ENCODE data around the gene FIZ1. TPM values are rescaled to one million over a fixed set of nuclear protein-coding genes. Genes with fewer than 3 reads are reported as not detected.

Gene FIZ1
- total RNA-seq (ENCODE audit: low replicate concordance), result 4.8 and 10.8 TPM in 2 replicates

- TF ChIP-seq EZH2phosphoT487 (IDR thresholded peaks at IDR 0.05) (no peak), CTCF (IDR thresholded peaks at IDR 0.05) (no peak), EZH2 (IDR thresholded peaks at IDR 0.05) (no peak)
- Histone ChIP-seq H3K36me3 (peaks cover 17% of the 10 kb centered on the region), H3K9ac (peak within 1 kb of the TSS; percentile 92), H3F3A (ENCODE audit: low read depth) (peaks cover 58% of the 10 kb centered on the region), H3K4me3 (peak within 1 kb of the TSS; percentile 73), H2AFZ (replicated peaks) (peak within 1 kb of the TSS; percentile 85), H3K4me2 (peak within 1 kb of the TSS; percentile 89), H4K20me1 (ENCODE audit: low read depth) (no peaks in the 10 kb centered on the region), H3K27me3 (no peaks in the 10 kb centered on the region), H3K4me1 (peaks cover 6% of the 10 kb centered on the region), H3K27ac (peak within 1 kb of the TSS; percentile 98), H3K9me3 (ENCODE audit: low read depth) (no peaks in the 10 kb centered on the region), H3K79me2 (ENCODE audit: low read depth) (peaks cover 16% of the 10 kb centered on the region)
- DNase-seq (ENCODE audit: low spot score), result peak; percentile 99
- Mint-ChIP-seq H3K27me3 (ENCODE audit: insufficient read depth, low read depth) (peaks cover 7% of the 10 kb centered on the region), H3K9me3 (peaks cover 14% of the 10 kb centered on the region), H3K4me1 (peaks cover 30% of the 10 kb centered on the region), H3K27ac (peak within 1 kb of the TSS; percentile 100), H3K4me3 (peak within 1 kb of the TSS; percentile 98), H3K36me3 (peaks cover 38% of the 10 kb centered on the region)
These were observed at the start of gene FIZ1 for GRCh38 chr19:55599468-55599841. TSS of gene FIZ1 (minus strand) at chr19:55599517. CDS start at chr19:55597865, 1,652 bp downstream.

GRCh38 chr19:55648585-55649267 is 49.4 kb upstream of the FIZ1 start:
- Mint-ChIP-seq H3K4me3 (peak overlapping the region; percentile 86), H3K27me3 (ENCODE audit: insufficient read depth, low read depth) (peaks cover 18% of the 10 kb centered on the region), H3K9me3 (no peaks in the 10 kb centered on the region), H3K36me3 (peaks cover 12% of the 10 kb centered on the region), H3K4me1 (peaks cover 29% of the 10 kb centered on the region), H3K27ac (peak overlapping the region; percentile 74)
- TF ChIP-seq EZH2 (IDR thresholded peaks at IDR 0.05), result no peak
- no peak for TF ChIP-seq CTCF (IDR thresholded peaks at IDR 0.05)
- no peak for TF ChIP-seq EZH2phosphoT487 (IDR thresholded peaks at IDR 0.05)
- no peak for DNase-seq (ENCODE audit: low spot score)
- Histone ChIP-seq H3K36me3 (no peaks in the 10 kb centered on the region), H3K4me1 (peaks cover 16% of the 10 kb centered on the region), H3K79me2 (ENCODE audit: low read depth) (peaks cover 45% of the 10 kb centered on the region), H3F3A (ENCODE audit: low read depth) (peaks cover 23% of the 10 kb centered on the region), H3K4me2 (peak overlapping the region; percentile 86), H3K27ac (no peak overlapping the region), H2AFZ (replicated peaks) (no peak overlapping the region), H3K9ac (peak overlapping the region; percentile 72), H3K27me3 (no peaks in the 10 kb centered on the region), H3K4me3 (peak overlapping the region; percentile 98), H3K9me3 (ENCODE audit: low read depth) (no peaks in the 10 kb centered on the region), H4K20me1 (ENCODE audit: low read depth) (no peaks in the 10 kb centered on the region)

- Histone ChIP-seq H4K20me1 (ENCODE audit: low read depth) (no peaks in the 10 kb centered on the region), H2AFZ (replicated peaks) (peak within 1 kb of the TSS; percentile 95), H3K27me3 (no peaks in the 10 kb centered on the region), H3K4me2 (peak within 1 kb of the TSS; percentile 86), H3K36me3 (no peaks in the 10 kb centered on the region), H3K9ac (peak within 1 kb of the TSS; percentile 72), H3K9me3 (ENCODE audit: low read depth) (no peaks in the 10 kb centered on the region), H3K79me2 (ENCODE audit: low read depth) (peaks cover 53% of the 10 kb centered on the region), H3F3A (ENCODE audit: low read depth) (peaks cover 23% of the 10 kb centered on the region), H3K27ac (no peak within 1 kb of the TSS), H3K4me1 (peaks cover 18% of the 10 kb centered on the region), H3K4me3 (peak within 1 kb of the TSS; percentile 98)
- peaks cover 20% of the 10 kb centered on the region for H3K27me3 Mint-ChIP-seq (ENCODE audit: insufficient read depth, low read depth)
- H3K4me3 Mint-ChIP-seq, result peak within 1 kb of the TSS; percentile 89
- peaks cover 15% of the 10 kb centered on the region for H3K36me3 Mint-ChIP-seq
- peaks cover 34% of the 10 kb centered on the region for H3K4me1 Mint-ChIP-seq
- no peak for TF ChIP-seq EZH2 (IDR thresholded peaks at IDR 0.05)
- no peak for TF ChIP-seq EZH2phosphoT487 (IDR thresholded peaks at IDR 0.05)
- no peak for TF ChIP-seq CTCF (IDR thresholded peaks at IDR 0.05)
- H3K9me3 Mint-ChIP-seq, result no peaks in the 10 kb centered on the region
- H3K27ac Mint-ChIP-seq, result peak within 1 kb of the TSS; percentile 81
- peak; percentile 90 for DNase-seq (ENCODE audit: low spot score)
These were observed 48.6 kb upstream of the FIZ1 start, which contains the start of gene CCDC106 for GRCh38 chr19:55647732-55648584. TSS of gene CCDC106 (plus strand) at chr19:55648212. CDS start at chr19:55649047, 835 bp downstream.

Data from neural progenitor cell (in vitro differentiated cells).